Mucosa of descending colon (tissue), 3 donors: ENCODE data around the gene SERINC1. TPM values are rescaled to one million over a fixed set of nuclear protein-coding genes. Genes with fewer than 3 reads are reported as not detected.

Experiments
- ATAC-seq: fragments of 200-7000 bp; cut with Tn5 transposase; one replicate; pipeline ENCODE4 v1.9.1; 2020; ENCODE audit warnings: mild to moderate bottlenecking, moderate library complexity
- DNase-seq, 3 donors: peaks; one replicate each; pipeline ENCODE4 v3.0.0-alpha.2; 2020
- H3K36me3 ChIP-seq: fragments of 200-600 bp; one replicate; pipeline ENCODE4 v1.8.0; 2021; ENCODE audit warnings: low read depth, mild to moderate bottlenecking
- H3K4me1 ChIP-seq: fragments of 200-600 bp; one replicate; pipeline ENCODE4 v1.8.0; 2021; ENCODE audit warnings: low read depth, mild to moderate bottlenecking
- H3K4me3 ChIP-seq: fragments of 200-600 bp; one replicate; pipeline ENCODE4 v1.8.0; 2021; ENCODE audit warnings: mild to moderate bottlenecking
- H3K9me3 ChIP-seq: fragments of 200-600 bp; one replicate; pipeline ENCODE4 v1.8.0; 2021; ENCODE audit warnings: mild to moderate bottlenecking
- CTCF ChIP-seq: fragments of 200-600 bp; IDR thresholded peaks from one replicate; pipeline ENCODE4 v1.8.0; 2022; ENCODE audit warnings: antibody characterized with exemption, mild to moderate bottlenecking
- intact Hi-C, 2 donors: fragments of 100-400 bp; cut with DNase I in 1 of 2; cut with micrococcal nuclease in 1 of 2; formaldehyde crosslinking; loops; one replicate each; pipeline versions ENCODE4 v1.11.0 to v1.11.1; 2022; cut with DNase I, micrococcal nuclease
- total RNA-seq, 3 donors: library from RNA; stranded (reverse); fragmentation: NEBNext Ultra II Directional in 2 of 3; extraction: Animal tissue kit (Norgen Biotek cat#: 25700) in 2 of 3; gene quantifications; one replicate each; pipeline versions ENCODE4 v1.2.1 to v1.2.4, GENCODE V29; 2021 to 2023
- donor health status: DM: no; HTN: no; CAD: no; lungs with moderate emphysema.
- donor health status: DM: no; HTN: no; CAD: no.
- donor health status: DM: no; HTN: yes; CAD: no.

SERINC1 gene
- total RNA-seq, 3 donors from 2014 or later, result 111 to 201 (median 113) TPM

- no peak for DNase-seq
- no peak overlapping the region for H3K4me3 ChIP-seq
- H3K4me1 ChIP-seq, result no peaks in the 10 kb centered on the region
- H3K9me3 ChIP-seq, result no peaks in the 10 kb centered on the region
- ATAC-seq, result no peak
- no peaks in the 10 kb centered on the region for H3K36me3 ChIP-seq
- TF ChIP-seq CTCF, result no peak
- intact Hi-C loops, result no loop called here
Measured at GRCh38 chr6:122422003-122422402, 49.6 kb downstream of the SERINC1 start.

GRCh38 chr6:122416825-122417224, 54.8 kb downstream of the SERINC1 start:
- Histone ChIP-seq H3K4me3 (no peak overlapping the region), H3K4me1 (no peaks in the 10 kb centered on the region), H3K9me3 (no peaks in the 10 kb centered on the region), H3K36me3 (no peaks in the 10 kb centered on the region)
- intact Hi-C loops, result no loop called here
- DNase-seq (no peak), ATAC-seq (no peak)
- no peak for TF ChIP-seq CTCF

GRCh38 chr6:122412001-122412400, 59.6 kb downstream of the SERINC1 start:
- Histone ChIP-seq H3K4me3 (no peak overlapping the region), H3K36me3 (no peaks in the 10 kb centered on the region), H3K9me3 (no peaks in the 10 kb centered on the region), H3K4me1 (no peaks in the 10 kb centered on the region)
- intact Hi-C loops, result no loop called here
- DNase-seq (no peak), ATAC-seq (no peak)
- no peak for TF ChIP-seq CTCF

- H3K36me3 ChIP-seq, result no peaks in the 10 kb centered on the region
- H3K4me3 ChIP-seq, result no peak overlapping the region
- DNase-seq (no peak), ATAC-seq (no peak)
- TF ChIP-seq CTCF, result no peak
- no peaks in the 10 kb centered on the region for H3K9me3 ChIP-seq
- intact Hi-C loops, result no loop called here
- no peaks in the 10 kb centered on the region for H3K4me1 ChIP-seq
Measured at GRCh38 chr6:122408702-122409458, 62.7 kb downstream of the SERINC1 start.

GRCh38 chr6:122408240-122408639, 63.4 kb downstream of the SERINC1 start:
- Histone ChIP-seq H3K36me3 (no peaks in the 10 kb centered on the region), H3K9me3 (no peaks in the 10 kb centered on the region), H3K4me1 (no peaks in the 10 kb centered on the region), H3K4me3 (no peak overlapping the region)
- ATAC-seq, result no peak
- DNase-seq, result no peak
- intact Hi-C loops, result no loop called here
- TF ChIP-seq CTCF, result no peak

GRCh38 chr6:122407712-122408111, 63.9 kb downstream of the SERINC1 start:
- H3K9me3 ChIP-seq, result no peaks in the 10 kb centered on the region
- ATAC-seq (no peak), DNase-seq (no peak)
- intact Hi-C loops, result no loop called here
- H3K36me3 ChIP-seq, result no peaks in the 10 kb centered on the region
- H3K4me3 ChIP-seq, result no peak overlapping the region
- no peak for TF ChIP-seq CTCF
- H3K4me1 ChIP-seq, result no peaks in the 10 kb centered on the region
